CD4-positive, alpha-beta memory T cell (primary cell): ENCODE measurements around the gene EMILIN3. TPM values are rescaled to one million over a fixed set of nuclear protein-coding genes. Genes with fewer than 3 reads are reported as not detected.
A peak's percentile ranks its signal among the peaks of the same experiment; 100 is the strongest.

ENCODE experiments used
- CTCF ChIA-PET: fragments of 350-600 bp; sonication (Branson Sonifier 250); formaldehyde crosslinking; loops from one replicate; lab custom pipeline; 2021; ENCODE audit warnings: inconsistent platforms; ENCODE audit not compliant: partially characterized antibody; lab: Charles Lee
- POLR2A ChIA-PET: fragments of 350-600 bp; sonication (Branson Sonifier 250); formaldehyde crosslinking; loops from one replicate; lab custom pipeline; 2021; ENCODE audit not compliant: partially characterized antibody; lab: Charles Lee
- DNase-seq, 5 donors: peaks; one replicate each; pipeline versions ENCODE4 v3.0.0 to v3.0.0-alpha.2; 2020 to 2022; ENCODE audit warnings: mixed read lengths in 1 of 5
- H3K27ac ChIP-seq: one replicate; pipeline ENCODE4 v1.7.0; 2013; ENCODE audit warnings: low read depth, low read length
- H3K27me3 ChIP-seq: 2 replicates; pipeline ENCODE4 v1.7.0; 2013; ENCODE audit warnings: mild to moderate bottlenecking, low read length, moderate library complexity; ENCODE audit not compliant: insufficient read depth
- H3K36me3 ChIP-seq: 2 replicates; pipeline ENCODE4 v1.7.0; 2013; ENCODE audit warnings: mild to moderate bottlenecking, low read length, moderate library complexity; ENCODE audit not compliant: insufficient read depth
- H3K4me1 ChIP-seq: 2 replicates; pipeline ENCODE4 v1.7.0; 2013; ENCODE audit warnings: mild to moderate bottlenecking, low read length, moderate library complexity; ENCODE audit not compliant: insufficient read depth
- H3K4me3 ChIP-seq, 2 donors: one replicate each; pipeline ENCODE4 v1.7.0; 2013; ENCODE audit warnings: low read length in 2 of 2, mild to moderate bottlenecking in 1 of 2
- H3K9me3 ChIP-seq, 2 donors: one replicate each; pipeline ENCODE4 v1.7.0; 2013; ENCODE audit warnings: low read length in 2 of 2, control low read depth in 1 of 2; ENCODE audit not compliant: control insufficient read depth in 1 of 2
- H3K27ac Mint-ChIP-seq, 7 donors: one replicate each; pipeline ENCODE4 v1.8.0; 2020 to 2021; ENCODE audit warnings: mixed read lengths in 7 of 7, mild to moderate bottlenecking in 6 of 7, inconsistent platforms in 3 of 7, moderate library complexity in 3 of 7
- H3K27me3 Mint-ChIP-seq, 2 donors: one replicate each; pipeline ENCODE4 v1.8.0; 2020 to 2021; ENCODE audit warnings: mixed read lengths in 2 of 2
- H3K36me3 Mint-ChIP-seq, 2 donors: one replicate each; pipeline ENCODE4 v1.8.0; 2020 to 2021; ENCODE audit warnings: mixed read lengths in 2 of 2, inconsistent platforms in 1 of 2, mild to moderate bottlenecking in 1 of 2
- H3K4me1 Mint-ChIP-seq, 4 donors: one replicate each; pipeline ENCODE4 v1.8.0; 2020 to 2021; ENCODE audit warnings: mixed read lengths in 4 of 4, mild to moderate bottlenecking in 1 of 4
- H3K4me3 Mint-ChIP-seq, 8 donors: one replicate each; pipeline ENCODE4 v1.8.0; 2020 to 2021; ENCODE audit warnings: mixed read lengths in 8 of 8, mild to moderate bottlenecking in 7 of 8, moderate library complexity in 6 of 8, inconsistent platforms in 3 of 8
- H3K9me3 Mint-ChIP-seq, 8 donors: one replicate each; pipeline ENCODE4 v1.8.0; 2020 to 2021; ENCODE audit warnings: mixed read lengths in 8 of 8, mild to moderate bottlenecking in 5 of 8, inconsistent platforms in 3 of 8, moderate library complexity in 1 of 8
- intact Hi-C: fragments of 100-400 bp; cut with micrococcal nuclease; formaldehyde crosslinking; loops from one replicate; pipeline ENCODE4 v1.15.1; 2023
- polyA plus RNA-seq, 2 donors: library from polyadenylated mRNA; unstranded; fragments of 300-500 nt; fragmentation: Illumina TruSeq; gene quantifications; one replicate each; pipeline ENCODE4 v1.2.3, GENCODE V29; 2021
- total RNA-seq, 2 experiments: library from RNA; stranded (reverse); gene quantifications; one replicate each; pipeline ENCODE4 v1.2.3, GENCODE V29; 2021

The EMILIN3 gene
- total and polyA plus RNA-seq, 4 experiments from 2014 or later, result not detected

GRCh38 chr20:41356951-41357350 is 9.7 kb downstream of the EMILIN3 start:
- H3K36me3 ChIP-seq, result no peaks in the 10 kb centered on the region
- intact Hi-C loops, result no loop called here
- no peak for DNase-seq
- ChIA-PET POLR2A (no interaction called here), CTCF (no interaction called here)
- H3K9me3 Mint-ChIP-seq, result no peaks in the 10 kb centered on the region
- no peak overlapping the region for H3K27ac Mint-ChIP-seq
- no peaks in the 10 kb centered on the region for H3K4me1 ChIP-seq
- H3K27me3 Mint-ChIP-seq, result no peaks in the 10 kb centered on the region
- no peak overlapping the region for H3K4me3 Mint-ChIP-seq
- H3K27me3 ChIP-seq, result no peaks in the 10 kb centered on the region
- H3K4me3 ChIP-seq, result no peak overlapping the region
- H3K27ac ChIP-seq, result no peak overlapping the region
- H3K9me3 ChIP-seq, result no peaks in the 10 kb centered on the region
- H3K36me3 Mint-ChIP-seq, result no peaks in the 10 kb centered on the region
- no peaks in the 10 kb centered on the region for H3K4me1 Mint-ChIP-seq

- CTCF ChIA-PET, result no interaction called here
- H3K27me3 Mint-ChIP-seq, result no peaks in the 10 kb centered on the region
- no peaks in the 10 kb centered on the region for H3K9me3 Mint-ChIP-seq
- Histone ChIP-seq H3K27me3 (no peaks in the 10 kb centered on the region), H3K4me1 (no peaks in the 10 kb centered on the region), H3K4me3 (no peak overlapping the region), H3K36me3 (no peaks in the 10 kb centered on the region), H3K27ac (no peak overlapping the region), H3K9me3 (no peaks in the 10 kb centered on the region)
- H3K4me1 Mint-ChIP-seq, result no peaks in the 10 kb centered on the region
- no peak overlapping the region for H3K27ac Mint-ChIP-seq
- H3K4me3 Mint-ChIP-seq, result no peak overlapping the region
- no peak for DNase-seq
- POLR2A ChIA-PET, result interaction anchor here (0.7 kb wide), 1 partner anchor 320 kb away, joined by 3 read pairs; no protein-coding TSS in a partner anchor
- intact Hi-C loops, result no loop called here
- H3K36me3 Mint-ChIP-seq, result no peaks in the 10 kb centered on the region
Measured at GRCh38 chr20:41355598-41356203, 10.9 kb downstream of the EMILIN3 start.

- H3K36me3 ChIP-seq, result no peaks in the 10 kb centered on the region
- H3K4me1 Mint-ChIP-seq, result no peaks in the 10 kb centered on the region
- no peaks in the 10 kb centered on the region for H3K27me3 ChIP-seq
- POLR2A ChIA-PET, result interaction anchor here (0.7 kb wide), 1 partner anchor 319 kb away, joined by 3 read pairs; no protein-coding TSS in a partner anchor
- intact Hi-C loops, result no loop called here
- no peak overlapping the region for H3K27ac ChIP-seq
- no peaks in the 10 kb centered on the region for H3K4me1 ChIP-seq
- CTCF ChIA-PET, result no interaction called here
- no peak overlapping the region for H3K4me3 ChIP-seq
- no peaks in the 10 kb centered on the region for H3K9me3 ChIP-seq
- no peak overlapping the region for H3K4me3 Mint-ChIP-seq
- H3K36me3 Mint-ChIP-seq, result no peaks in the 10 kb centered on the region
- H3K9me3 Mint-ChIP-seq, result no peaks in the 10 kb centered on the region
- peaks cover 0 to 3% of the 10 kb centered on the region in 2 donors for H3K27me3 Mint-ChIP-seq
- DNase-seq, result no peak
- peak overlapping the region in 1 of 7 donors; percentile 8 for H3K27ac Mint-ChIP-seq
Measured at GRCh38 chr20:41355192-41355591, 11.4 kb downstream of the EMILIN3 start.

GRCh38 chr20:41353530-41353929 is 13.1 kb downstream of the EMILIN3 start:
- H3K4me1 ChIP-seq, result no peaks in the 10 kb centered on the region
- CTCF ChIA-PET, result interaction anchor here (1.7 kb wide), 1 partner anchor 14 kb away, joined by 4 read pairs; no protein-coding TSS in a partner anchor
- H3K27me3 Mint-ChIP-seq, result peaks cover 0 to 3% of the 10 kb centered on the region in 2 donors

GRCh38 chr20:41352666-41353065 is 14.0 kb downstream of the EMILIN3 start:
- CTCF ChIA-PET, result interaction anchor here (1.7 kb wide), 1 partner anchor 13 kb away, joined by 4 read pairs; no protein-coding TSS in a partner anchor
- no peak for DNase-seq
- Mint-ChIP-seq H3K27ac (no peak overlapping the region), H3K9me3 (peaks cover 0 to 1% (median 0%) of the 10 kb centered on the region in 8 donors), H3K27me3 (peaks cover 0 to 3% of the 10 kb centered on the region in 2 donors), H3K4me3 (no peak overlapping the region), H3K4me1 (no peaks in the 10 kb centered on the region), H3K36me3 (no peaks in the 10 kb centered on the region)
- no peaks in the 10 kb centered on the region for H3K36me3 ChIP-seq
- intact Hi-C loops, result no loop called here
- H3K27me3 ChIP-seq, result no peaks in the 10 kb centered on the region
- POLR2A ChIA-PET, result no interaction called here
- H3K4me1 ChIP-seq, result no peaks in the 10 kb centered on the region
- H3K9me3 ChIP-seq, result no peaks in the 10 kb centered on the region
- no peak overlapping the region for H3K4me3 ChIP-seq
- no peak overlapping the region for H3K27ac ChIP-seq

More at GRCh38 chr20:41353530-41353929, 13.1 kb downstream of the EMILIN3 start:
- no peak overlapping the region for H3K27ac ChIP-seq
- Mint-ChIP-seq H3K9me3 (peaks cover 0 to 1% (median 0%) of the 10 kb centered on the region in 8 donors), H3K4me3 (no peak overlapping the region), H3K4me1 (no peaks in the 10 kb centered on the region), H3K36me3 (no peaks in the 10 kb centered on the region), H3K27ac (no peak overlapping the region)
- POLR2A ChIA-PET, result no interaction called here
- intact Hi-C loops, result no loop called here
- no peaks in the 10 kb centered on the region for H3K9me3 ChIP-seq
- DNase-seq, result no peak
- H3K36me3 ChIP-seq, result no peaks in the 10 kb centered on the region
- H3K4me3 ChIP-seq, result no peak overlapping the region
- no peaks in the 10 kb centered on the region for H3K27me3 ChIP-seq

- POLR2A ChIA-PET, result no interaction called here
- Histone ChIP-seq H3K36me3 (no peaks in the 10 kb centered on the region), H3K27me3 (no peaks in the 10 kb centered on the region), H3K9me3 (no peaks in the 10 kb centered on the region), H3K4me3 (no peak overlapping the region), H3K4me1 (no peaks in the 10 kb centered on the region), H3K27ac (no peak overlapping the region)
- H3K4me1 Mint-ChIP-seq, result no peaks in the 10 kb centered on the region
- intact Hi-C loops, result no loop called here
- CTCF ChIA-PET, result no interaction called here
- no peaks in the 10 kb centered on the region for H3K36me3 Mint-ChIP-seq
- peaks cover 0 to 2% (median 0%) of the 10 kb centered on the region in 8 donors for H3K9me3 Mint-ChIP-seq
- no peak overlapping the region for H3K4me3 Mint-ChIP-seq
- H3K27ac Mint-ChIP-seq, result no peak overlapping the region
- peaks cover 0 to 3% of the 10 kb centered on the region in 2 donors for H3K27me3 Mint-ChIP-seq
- no peak for DNase-seq
Measured at GRCh38 chr20:41352106-41352505, 14.5 kb downstream of the EMILIN3 start.

GRCh38 chr20:41350408-41350962 is 16.1 kb downstream of the EMILIN3 start:
- CTCF ChIA-PET, result interaction anchor here (0.5 to 1.8 kb wide), 2 partner anchors 10 to 342 kb away, joined by 3 to 8 read pairs; partner anchors contain the start of gene LPIN3
- H3K36me3 Mint-ChIP-seq, result no peaks in the 10 kb centered on the region
- no peak overlapping the region for H3K27ac ChIP-seq
- H3K27ac Mint-ChIP-seq, result peak overlapping the region in 1 of 7 donors; percentile 51
- no peaks in the 10 kb centered on the region for H3K27me3 ChIP-seq
- H3K9me3 Mint-ChIP-seq, result peaks cover 0 to 3% (median 0%) of the 10 kb centered on the region in 8 donors
- H3K4me1 Mint-ChIP-seq, result no peaks in the 10 kb centered on the region
- POLR2A ChIA-PET, result no interaction called here
- intact Hi-C loops, result no loop called here
- no peaks in the 10 kb centered on the region for H3K9me3 ChIP-seq
- H3K36me3 ChIP-seq, result no peaks in the 10 kb centered on the region
- H3K4me3 ChIP-seq, result no peak overlapping the region
- no peak for DNase-seq
- peak overlapping the region in 1 of 8 donors; percentile 34 for H3K4me3 Mint-ChIP-seq
- H3K4me1 ChIP-seq, result no peaks in the 10 kb centered on the region
- peaks cover 0 to 3% of the 10 kb centered on the region in 2 donors for H3K27me3 Mint-ChIP-seq
